Astrocyte (in vitro differentiated cells and primary cell): ENCODE measurements around the gene KCNQ1OT1.

Source experiments
- CTCF ChIP-seq: IDR thresholded peaks from 2 replicates; pipeline ENCODE4 v1.5.1; 2011; ENCODE audit warnings: low read depth, mild to moderate bottlenecking, inconsistent platforms, low read length, moderate library complexity; ENCODE audit not compliant: insufficient read depth
- EZH2 ChIP-seq: IDR thresholded peaks from 2 replicates; pipeline ENCODE4 v1.6.1; 2012; ENCODE audit warnings: mild to moderate bottlenecking, low read length, inconsistent platforms; ENCODE audit not compliant: insufficient read depth

- no peak for TF ChIP-seq CTCF
- no peak for TF ChIP-seq EZH2
Measured at GRCh38 chr11:2647167-2647566, 52.6 kb downstream of the KCNQ1OT1 start.
